Measurements from ENCODE around the gene FNBP1L. TPM values are rescaled to one million over a fixed set of nuclear protein-coding genes. Genes with fewer than 3 reads are reported as not detected.

The FNBP1L gene
- total and polyA plus RNA-seq, 2 of the 8 experiments (the other 6 are each of a cell fraction or from before 2014, with no cell fraction given): 48.9 to 95.9 TPM

GRCh38 chr1:93578911-93579825 lies 131.2 kb downstream of the FNBP1L start:
- Histone ChIP-seq H2BK120ac (replicated peaks; ENCODE audit: low read depth, low read length) (no peak overlapping the region), H3K14ac (ENCODE audit: insufficient read length) (no peak overlapping the region), H3K23ac (ENCODE audit: insufficient read length) (no peak overlapping the region), H3K36me3 (ENCODE audit: control insufficient read depth in 2 of 4, insufficient read depth in 4 of 4, low read length in 3 of 4) (peaks cover 0 to 14% (median 3%) of the 10 kb centered on the region in 4 experiments; a peak in 4 of 8 replicates), H3K79me1 (ENCODE audit: low read depth, low read length) (no peaks in the 10 kb centered on the region; the same call in 1 of the 2 replicates), H3K18ac (ENCODE audit: extremely low read depth, low read length) (no peak overlapping the region), H3K4me2 (ENCODE audit: insufficient read depth in 1 of 2, low read depth in 2 of 2, low read length in 2 of 2) (no peak overlapping the region), H3K9ac (replicated peaks in 1 of 4; ENCODE audit: extremely low read depth in 1 of 4, low read depth in 3 of 4, low read length in 3 of 4) (no peak overlapping the region), H2AK5ac (ENCODE audit: low read depth, low read length) (no peak overlapping the region), H2BK20ac (ENCODE audit: low read length) (no peak overlapping the region), H2BK5ac (ENCODE audit: low read depth, low read length) (no peak overlapping the region), H2BK15ac (ENCODE audit: low read length) (no peak overlapping the region), H4K20me1 (replicated peaks in 1 of 2; ENCODE audit: control insufficient read depth in 1 of 2, insufficient read depth in 2 of 2, low read length in 2 of 2) (no peaks in the 10 kb centered on the region), H3K27me3 (replicated peaks in 1 of 4; ENCODE audit: control insufficient read depth in 3 of 4, extremely low read depth in 1 of 4, insufficient read depth in 3 of 4, low read length in 3 of 4) (no peaks in the 10 kb centered on the region; a peak in 1 of 7 replicates), H4K5ac (ENCODE audit: insufficient read length, low read depth, low read length) (no peak overlapping the region), H3K23me2 (ENCODE audit: low read depth, low read length) (no peaks in the 10 kb centered on the region), H2BK12ac (ENCODE audit: low read depth, low read length) (no peak overlapping the region), H2AFZ (ENCODE audit: low read length) (no peak overlapping the region), H3K4me3 (ENCODE audit: extremely low read depth in 1 of 4, insufficient read depth in 2 of 4, low read depth in 3 of 4, low read length in 4 of 4) (no peak overlapping the region), H3K56ac (replicated peaks; ENCODE audit: insufficient read length, low read depth, low read length) (no peak overlapping the region), H4K8ac (ENCODE audit: extremely low read depth, insufficient read depth, low read length) (no peak overlapping the region), H3K4ac (replicated peaks; ENCODE audit: insufficient read length, low read depth, low read length) (no peak overlapping the region), H3K27ac (ENCODE audit: low read depth, low read length) (no peak overlapping the region), H3K4me1 (replicated peaks in 1 of 4; ENCODE audit: control insufficient read depth in 3 of 4, insufficient read depth in 4 of 4, low read length in 3 of 4) (no peaks in the 10 kb centered on the region), H3K9me3 (ENCODE audit: insufficient read depth in 2 of 2, low read depth in 1 of 2, low read length in 1 of 2) (no peaks in the 10 kb centered on the region), H3K79me2 (ENCODE audit: control insufficient read depth in 1 of 2, insufficient read depth in 2 of 2, low read length in 2 of 2) (no peaks in the 10 kb centered on the region), H4K91ac (replicated peaks; ENCODE audit: insufficient read length, low read length) (no peak overlapping the region)
- peak in 1 of 2 experiments; percentile 43 for DNase-seq (ENCODE audit: low read depth in 1 of 2, low spot score in 2 of 2)
- 94% methylated on average over 11 of the region's 11 CpGs; no CpG with 5 or more reads in 1 of the 2 experiments for WGBS, 2 experiments (ENCODE audit: extremely low coverage in 1 of 2, insufficient coverage in 1 of 2, insufficient read length in 1 of 2, insufficient replicate concordance in 2 of 2, low coverage in 1 of 2, low lambda C conversion rate in 2 of 2, missing lambda C conversion rate in 1 of 2)
- ChIA-PET POLR2A (ENCODE audit: partially characterized antibody) (interaction anchor here (0.9 to 3.1 kb wide), 6 partner anchors 9 to 275 kb away, joined by 3 to 8 read pairs (median 4); no protein-coding TSS in a partner anchor), CTCF (ENCODE audit: partially characterized antibody) (interaction anchor here (0.9 to 2.1 kb wide), 4 partner anchors 10 to 275 kb away, joined by 3 to 6 read pairs (median 4); no protein-coding TSS in a partner anchor)
- FAIRE-seq: no peak
- TF ChIP-seq BCL11A (IDR thresholded peaks at IDR 0.05; ENCODE audit: low read depth in 2 of 2, low read length in 2 of 2): no peak
- no peak for TF ChIP-seq CHD2 (IDR thresholded peaks at IDR 0.05; ENCODE audit: low read length)
- no peak for TF ChIP-seq GTF2F1 (IDR thresholded peaks at IDR 0.05; ENCODE audit: borderline replicate concordance, low read depth, low read length)

Data from H1 (cell line).